KMS-11 (cell line): Measurements from ENCODE around the gene ITGB3.

Source experiments
- H2AFZ ChIP-seq: fragments of 200-600 bp; sonication (generic); 2 replicates; pipeline ENCODE4 v1.6.1; 2016; ENCODE audit warnings: antibody characterized with exemption, mixed run types, low read depth
- H3K27ac ChIP-seq: fragments of 200-600 bp; sonication (generic); 2 replicates; pipeline ENCODE4 v1.6.1; 2016; ENCODE audit warnings: mild to moderate bottlenecking, mixed run types
- H3K27me3 ChIP-seq: fragments of 200-600 bp; sonication (generic); 2 replicates; pipeline ENCODE4 v1.6.1; 2017; ENCODE audit warnings: mild to moderate bottlenecking, low read depth, mixed run types, moderate library complexity; ENCODE audit not compliant: insufficient read depth
- H3K36me3 ChIP-seq: fragments of 200-600 bp; sonication (generic); 2 replicates; pipeline ENCODE4 v1.6.1; 2017; ENCODE audit warnings: mild to moderate bottlenecking, mixed run types; ENCODE audit not compliant: insufficient read depth
- H3K4me1 ChIP-seq: fragments of 200-600 bp; sonication (generic); 2 replicates; pipeline ENCODE4 v1.6.1; 2016; ENCODE audit warnings: mild to moderate bottlenecking, low read depth, mixed run types; ENCODE audit not compliant: poor library complexity, severe bottlenecking
- H3K4me2 ChIP-seq: fragments of 200-600 bp; sonication (generic); 2 replicates; pipeline ENCODE4 v1.7.0; 2016; ENCODE audit warnings: mild to moderate bottlenecking, mixed run types
- H3K4me3 ChIP-seq: fragments of 200-600 bp; sonication (generic); IDR thresholded peaks from 2 replicates; pipeline ENCODE4 v1.6.1; 2017; ENCODE audit warnings: low read depth, low read length, mixed read lengths; ENCODE audit not compliant: insufficient read depth
- H3K79me2 ChIP-seq: fragments of 200-600 bp; sonication (generic); 2 replicates; pipeline ENCODE4 v1.6.1; 2016; ENCODE audit warnings: low read depth, mixed run types; ENCODE audit not compliant: insufficient read depth
- H3K9ac ChIP-seq: fragments of 200-600 bp; sonication (generic); 2 replicates; pipeline ENCODE4 v1.6.1; 2016; ENCODE audit warnings: mild to moderate bottlenecking, mixed run types
- H4K20me1 ChIP-seq: fragments of 200-600 bp; sonication (generic); 2 replicates; pipeline ENCODE4 v1.6.1; 2016; ENCODE audit warnings: mild to moderate bottlenecking, mixed run types; ENCODE audit not compliant: insufficient read depth
- TF ChIP-seq, protein P1 (sequence below): fragments of 200-600 bp; sonication (generic); conservative IDR thresholded peaks from 2 replicates; pipeline ENCODE4 v1.6.1; 2017; ENCODE audit warnings: low read depth, mild to moderate bottlenecking, antibody characterized with exemption, low read length, moderate library complexity, mixed read lengths

ITGB3 gene

GRCh38 chr17:47253541-47254402, at the start of gene ITGB3:
TSS of gene ITGB3 (plus strand) at chr17:47253827. CDS start at chr17:47253862, 35 bp downstream.
- no peak within 1 kb of the TSS for H3K4me3 ChIP-seq
- H3K4me1 ChIP-seq = peaks cover 5% of the 10 kb centered on the region
- TF ChIP-seq, protein P1, sequence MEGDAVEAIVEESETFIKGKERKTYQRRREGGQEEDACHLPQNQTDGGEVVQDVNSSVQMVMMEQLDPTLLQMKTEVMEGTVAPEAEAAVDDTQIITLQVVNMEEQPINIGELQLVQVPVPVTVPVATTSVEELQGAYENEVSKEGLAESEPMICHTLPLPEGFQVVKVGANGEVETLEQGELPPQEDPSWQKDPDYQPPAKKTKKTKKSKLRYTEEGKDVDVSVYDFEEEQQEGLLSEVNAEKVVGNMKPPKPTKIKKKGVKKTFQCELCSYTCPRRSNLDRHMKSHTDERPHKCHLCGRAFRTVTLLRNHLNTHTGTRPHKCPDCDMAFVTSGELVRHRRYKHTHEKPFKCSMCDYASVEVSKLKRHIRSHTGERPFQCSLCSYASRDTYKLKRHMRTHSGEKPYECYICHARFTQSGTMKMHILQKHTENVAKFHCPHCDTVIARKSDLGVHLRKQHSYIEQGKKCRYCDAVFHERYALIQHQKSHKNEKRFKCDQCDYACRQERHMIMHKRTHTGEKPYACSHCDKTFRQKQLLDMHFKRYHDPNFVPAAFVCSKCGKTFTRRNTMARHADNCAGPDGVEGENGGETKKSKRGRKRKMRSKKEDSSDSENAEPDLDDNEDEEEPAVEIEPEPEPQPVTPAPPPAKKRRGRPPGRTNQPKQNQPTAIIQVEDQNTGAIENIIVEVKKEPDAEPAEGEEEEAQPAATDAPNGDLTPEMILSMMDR = no peak; the same call in 1 of the 2 replicates
- H3K36me3 ChIP-seq = no peaks in the 10 kb centered on the region
- H3K9ac ChIP-seq = no peak within 1 kb of the TSS
- no peaks in the 10 kb centered on the region for H3K79me2 ChIP-seq
- no peaks in the 10 kb centered on the region for H4K20me1 ChIP-seq
- peak within 1 kb of the TSS; percentile 69 for H3K4me2 ChIP-seq
- no peak within 1 kb of the TSS for H3K27ac ChIP-seq
- peak within 1 kb of the TSS; percentile 74 for H2AFZ ChIP-seq
- peaks cover 3% of the 10 kb centered on the region; the same call in 1 of the 2 replicates for H3K27me3 ChIP-seq

- Histone ChIP-seq H2AFZ (peak overlapping the region; percentile 41), H3K4me2 (peak overlapping the region; percentile 89)
Measured at GRCh38 chr17:47203984-47204721, 49.5 kb upstream of the ITGB3 start.

DNA sequence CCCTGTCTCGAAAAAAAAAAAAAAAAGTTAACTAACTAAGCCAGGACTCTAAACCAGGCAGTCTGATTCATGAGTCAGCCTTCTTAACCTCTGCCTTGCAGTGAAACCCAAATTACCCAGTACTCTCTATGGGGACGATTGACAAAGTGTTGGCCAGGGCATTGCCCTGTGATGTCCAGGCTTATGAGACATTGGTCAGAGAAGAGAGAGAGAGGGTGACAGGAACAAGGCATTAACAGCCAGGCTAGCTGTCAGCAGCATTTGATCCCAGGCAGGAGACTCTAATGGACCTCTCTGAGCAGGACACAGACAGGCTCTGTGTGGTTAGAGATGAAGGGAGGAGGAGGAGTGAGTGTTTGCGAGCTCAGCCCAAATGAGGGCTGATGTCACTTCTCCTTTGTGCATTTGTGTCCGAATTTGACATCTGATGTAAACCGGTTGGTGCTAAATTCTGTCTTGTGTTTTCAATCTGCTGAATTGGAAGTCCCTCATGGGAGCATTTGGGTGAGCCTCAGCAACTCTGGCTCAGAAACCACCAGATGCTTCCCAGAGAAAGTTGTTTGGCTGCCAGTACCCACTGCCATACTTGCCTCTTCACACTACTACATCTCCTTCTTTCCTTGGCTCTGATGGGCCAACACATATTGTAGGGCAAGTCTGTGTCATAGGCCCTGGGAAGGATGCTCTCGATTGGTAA, 48.8 kb upstream of the ITGB3 start:
- Histone ChIP-seq H3K36me3 (no peaks in the 10 kb centered on the region), H3K4me2 (peak overlapping the region; percentile 89), H3K27me3 (no peaks in the 10 kb centered on the region), H2AFZ (peak overlapping the region; percentile 41; the same call in 1 of the 2 replicates), H3K79me2 (no peaks in the 10 kb centered on the region), H3K27ac (peak overlapping the region; percentile 94), H3K4me3 (no peak overlapping the region), H3K9ac (peak overlapping the region; percentile 59; the same call in 1 of the 2 replicates), H3K4me1 (peaks cover 74% of the 10 kb centered on the region), H4K20me1 (no peaks in the 10 kb centered on the region)
- TF ChIP-seq, protein P1 = no peak

More at GRCh38 chr17:47203984-47204721, 49.5 kb upstream of the ITGB3 start:
- Histone ChIP-seq H3K79me2 (no peaks in the 10 kb centered on the region), H3K27ac (peak overlapping the region; percentile 94), H4K20me1 (no peaks in the 10 kb centered on the region), H3K27me3 (no peaks in the 10 kb centered on the region), H3K4me3 (no peak overlapping the region), H3K36me3 (no peaks in the 10 kb centered on the region), H3K9ac (peak overlapping the region; percentile 59; the same call in 1 of the 2 replicates), H3K4me1 (peaks cover 76% of the 10 kb centered on the region)
- TF ChIP-seq, protein P1 = no peak

DNA sequence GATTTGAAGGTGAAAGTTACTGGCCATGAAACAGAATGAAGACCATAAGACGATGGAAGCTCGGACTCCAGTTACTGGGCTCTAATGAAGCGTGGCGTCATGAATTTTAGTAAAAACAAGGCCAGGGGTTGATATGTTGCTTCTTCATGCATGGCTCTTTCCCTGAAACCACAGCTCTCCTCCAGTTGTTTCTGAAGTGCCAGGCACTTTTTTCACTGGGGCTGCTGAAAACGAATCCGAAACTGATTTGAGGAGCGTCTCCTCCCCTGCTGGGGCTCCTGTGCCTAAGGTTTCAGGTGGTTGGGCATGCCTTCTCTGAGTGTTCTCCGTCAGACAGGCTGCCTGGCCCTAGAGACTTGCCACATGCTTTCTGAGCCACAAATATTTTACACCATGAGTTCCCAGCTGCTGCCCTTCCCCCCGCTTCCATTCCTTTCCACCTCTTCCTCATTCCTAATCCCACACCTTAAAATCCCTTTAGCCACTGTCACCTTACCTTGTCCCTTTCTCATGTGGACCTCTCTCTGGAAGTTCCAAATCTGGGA, 48.1 kb upstream of the ITGB3 start:
- Histone ChIP-seq H3K4me1 (peaks cover 68% of the 10 kb centered on the region), H3K4me3 (no peak overlapping the region), H3K4me2 (peak overlapping the region; percentile 89), H3K79me2 (no peaks in the 10 kb centered on the region), H3K36me3 (no peaks in the 10 kb centered on the region), H3K9ac (peak overlapping the region; percentile 59; the same call in 1 of the 2 replicates), H3K27ac (peak overlapping the region; percentile 94), H4K20me1 (no peaks in the 10 kb centered on the region), H2AFZ (peak overlapping the region; percentile 41; the same call in 1 of the 2 replicates), H3K27me3 (no peaks in the 10 kb centered on the region)
- TF ChIP-seq, protein P1 = no peak
